ENCODE results near the gene ZBTB20.

Gene ZBTB20

DNA sequence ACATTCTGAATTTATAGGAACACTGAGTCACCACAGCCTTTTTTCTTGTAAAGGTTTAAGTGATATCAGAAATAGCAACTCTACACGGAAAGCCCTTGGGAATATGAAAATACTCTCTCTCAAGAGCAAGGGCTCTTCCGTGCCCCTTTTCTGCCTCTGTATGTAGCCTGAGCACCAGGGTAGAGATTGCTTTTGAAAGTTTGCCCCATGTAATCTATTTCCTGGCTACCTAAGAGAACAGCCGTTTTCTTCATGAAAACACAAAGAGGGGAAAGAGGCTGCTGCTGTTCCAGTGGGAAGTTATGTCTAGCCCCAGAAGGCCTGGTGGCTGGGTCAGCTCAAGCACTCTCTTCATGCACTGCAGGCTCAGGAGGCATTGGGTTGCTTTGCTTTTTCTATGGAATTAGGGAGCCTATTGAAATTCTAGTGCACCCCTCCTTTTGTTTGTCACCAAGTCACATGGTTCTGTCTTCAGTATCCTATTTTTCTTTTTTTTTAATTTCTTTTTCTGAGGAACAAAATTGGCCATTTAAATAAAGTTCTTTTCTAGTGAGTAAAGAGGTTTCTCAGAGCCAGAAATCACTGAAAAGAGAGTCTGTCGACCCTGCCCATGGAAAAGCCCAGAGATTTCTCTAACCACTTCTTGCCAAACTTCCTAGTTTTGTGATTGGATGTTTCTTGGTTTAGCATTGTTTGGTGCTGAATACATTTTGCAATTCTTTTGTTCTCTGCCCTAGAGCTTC is 813.7 kb downstream of the ZBTB20 start:
- DNase-seq (ENCODE audit: low spot score) = no peak
- in situ Hi-C loops (cut with MboI; ENCODE audit: low sequenced_read_pairs, unreplicated experiment) = no loop called here
- no peak for TF ChIP-seq CTCF (IDR thresholded peaks at IDR 0.05; ENCODE audit: borderline replicate concordance, control extremely low read depth, extremely low read depth, insufficient read depth, missing control alignments)

GRCh38 chr3:114332342-114333179 is 814.5 kb downstream of the ZBTB20 start:
- DNase-seq (ENCODE audit: low spot score) = no peak
- no peak for TF ChIP-seq CTCF (IDR thresholded peaks at IDR 0.05; ENCODE audit: borderline replicate concordance, control extremely low read depth, extremely low read depth, insufficient read depth, missing control alignments)
- in situ Hi-C loops (cut with MboI; ENCODE audit: low sequenced_read_pairs, unreplicated experiment) = no loop called here

GRCh38 chr3:114331710-114332109 is 815.4 kb downstream of the ZBTB20 start:
- TF ChIP-seq CTCF (IDR thresholded peaks at IDR 0.05; ENCODE audit: borderline replicate concordance, control extremely low read depth, extremely low read depth, insufficient read depth, missing control alignments) = no peak
- DNase-seq (ENCODE audit: low spot score) = no peak
- in situ Hi-C loops (cut with MboI; ENCODE audit: low sequenced_read_pairs, unreplicated experiment) = no loop called here

- no peak for DNase-seq (ENCODE audit: low spot score)
- in situ Hi-C loops (cut with MboI; ENCODE audit: low sequenced_read_pairs, unreplicated experiment) = no loop called here
- TF ChIP-seq CTCF (IDR thresholded peaks at IDR 0.05; ENCODE audit: borderline replicate concordance, control extremely low read depth, extremely low read depth, insufficient read depth, missing control alignments) = no peak
Observed at GRCh38 chr3:114331007-114331406, 816.1 kb downstream of the ZBTB20 start.

DNA sequence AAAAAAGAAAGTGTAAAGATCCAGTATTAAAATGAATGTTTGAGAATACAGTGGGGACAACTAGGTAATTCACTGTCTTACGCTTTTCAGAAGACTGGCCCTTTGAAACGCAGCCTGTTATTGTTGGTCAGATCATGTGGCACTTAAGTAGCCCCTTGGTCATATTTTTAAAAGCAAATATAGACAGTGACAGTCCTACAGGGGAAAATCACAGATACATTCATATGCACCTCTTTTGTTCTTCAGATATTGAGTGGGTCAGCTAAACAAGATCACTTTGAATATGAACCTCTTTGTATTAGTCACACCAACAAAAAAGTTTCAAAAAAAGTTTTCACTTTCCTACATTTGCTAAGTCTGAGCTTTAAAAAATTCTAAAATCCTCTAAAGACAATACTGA is 817.3 kb downstream of the ZBTB20 start:
- no peak for DNase-seq (ENCODE audit: low spot score)
- TF ChIP-seq CTCF (IDR thresholded peaks at IDR 0.05; ENCODE audit: borderline replicate concordance, control extremely low read depth, extremely low read depth, insufficient read depth, missing control alignments) = no peak
- in situ Hi-C loops (cut with MboI; ENCODE audit: low sequenced_read_pairs, unreplicated experiment) = no loop called here

GRCh38 chr3:114328345-114328744 is 818.7 kb downstream of the ZBTB20 start:
- no peak for TF ChIP-seq CTCF (IDR thresholded peaks at IDR 0.05; ENCODE audit: borderline replicate concordance, control extremely low read depth, extremely low read depth, insufficient read depth, missing control alignments)
- DNase-seq (ENCODE audit: low spot score) = no peak
- in situ Hi-C loops (cut with MboI; ENCODE audit: low sequenced_read_pairs, unreplicated experiment) = no loop called here

Measured in GM13976 (cell line).